ENCODE data around the gene SIRT4. TPM values are rescaled to one million over a fixed set of nuclear protein-coding genes. Genes with fewer than 3 reads are reported as not detected.
A peak's percentile ranks its signal among the peaks of the same experiment; 100 is the strongest.

Gene SIRT4
- total and polyA plus RNA-seq, 2 of the 13 experiments (the other 11 are each of a cell fraction or from before 2014, with no cell fraction given), result 3.4 to 5.8 TPM

GRCh38 chr12:120317224-120318105, 15.3 kb downstream of the SIRT4 start (continued):
- no peak for TF ChIP-seq KDM1A (CRISPR knock-in tag; IDR thresholded peaks at IDR 0.05)
- TF ChIP-seq, protein P1, sequence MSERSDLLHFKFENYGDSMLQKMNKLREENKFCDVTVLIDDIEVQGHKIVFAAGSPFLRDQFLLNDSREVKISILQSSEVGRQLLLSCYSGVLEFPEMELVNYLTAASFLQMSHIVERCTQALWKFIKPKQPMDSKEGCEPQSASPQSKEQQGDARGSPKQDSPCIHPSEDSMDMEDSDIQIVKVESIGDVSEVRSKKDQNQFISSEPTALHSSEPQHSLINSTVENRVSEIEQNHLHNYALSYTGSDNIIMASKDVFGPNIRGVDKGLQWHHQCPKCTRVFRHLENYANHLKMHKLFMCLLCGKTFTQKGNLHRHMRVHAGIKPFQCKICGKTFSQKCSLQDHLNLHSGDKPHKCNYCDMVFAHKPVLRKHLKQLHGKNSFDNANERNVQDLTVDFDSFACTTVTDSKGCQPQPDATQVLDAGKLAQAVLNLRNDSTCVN (CRISPR knock-in tag; IDR thresholded peaks at IDR 0.05; ENCODE audit: borderline replicate concordance), result peak; percentile 54; the same call in 1 of the 2 replicates
- TF ChIP-seq MLLT10 (CRISPR knock-in tag; IDR thresholded peaks at IDR 0.05), result no peak
- TF ChIP-seq FOXO1 (CRISPR knock-in tag; IDR thresholded peaks at IDR 0.05), result 0 out of 2 replicates have a peak, but pooled peaks have one; percentile 30
- TF ChIP-seq, protein P2, sequence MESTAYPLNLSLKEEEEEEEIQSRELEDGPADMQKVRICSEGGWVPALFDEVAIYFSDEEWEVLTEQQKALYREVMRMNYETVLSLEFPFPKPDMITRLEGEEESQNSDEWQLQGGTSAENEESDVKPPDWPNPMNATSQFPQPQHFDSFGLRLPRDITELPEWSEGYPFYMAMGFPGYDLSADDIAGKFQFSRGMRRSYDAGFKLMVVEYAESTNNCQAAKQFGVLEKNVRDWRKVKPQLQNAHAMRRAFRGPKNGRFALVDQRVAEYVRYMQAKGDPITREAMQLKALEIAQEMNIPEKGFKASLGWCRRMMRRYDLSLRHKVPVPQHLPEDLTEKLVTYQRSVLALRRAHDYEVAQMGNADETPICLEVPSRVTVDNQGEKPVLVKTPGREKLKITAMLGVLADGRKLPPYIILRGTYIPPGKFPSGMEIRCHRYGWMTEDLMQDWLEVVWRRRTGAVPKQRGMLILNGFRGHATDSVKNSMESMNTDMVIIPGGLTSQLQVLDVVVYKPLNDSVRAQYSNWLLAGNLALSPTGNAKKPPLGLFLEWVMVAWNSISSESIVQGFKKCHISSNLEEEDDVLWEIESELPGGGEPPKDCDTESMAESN (CRISPR knock-in tag; conservative IDR thresholded peaks at IDR 0.05), result 0 out of 2 replicates have a peak, but pooled peaks have one; percentile 53
- 0 out of 2 replicates have a peak, but pooled peaks have one; percentile 26 for TF ChIP-seq ZNF121 (CRISPR knock-in tag; IDR thresholded peaks at IDR 0.05)
- TF ChIP-seq GABPB1 (CRISPR knock-in tag; IDR thresholded peaks at IDR 0.05), result peak; percentile 86
- peak; percentile 54; the same call in 1 of the 2 replicates for TF ChIP-seq ZNF547 (CRISPR knock-in tag; IDR thresholded peaks at IDR 0.05)
- TF ChIP-seq YEATS4 (CRISPR knock-in tag; IDR thresholded peaks at IDR 0.05; ENCODE audit: borderline replicate concordance), result peak; percentile 86
- 0 out of 2 replicates have a peak, but pooled peaks have one; percentile 20 for TF ChIP-seq THRA (CRISPR knock-in tag; IDR thresholded peaks at IDR 0.05; ENCODE audit: borderline replicate concordance)
- peak; percentile 69; the same call in 1 of the 2 replicates for TF ChIP-seq ATF7-NPFF (CRISPR knock-in tag; IDR thresholded peaks at IDR 0.05; ENCODE audit: low read depth)
- peak; percentile 43; the same call in 1 of the 2 replicates for TF ChIP-seq NR2C2 (CRISPR knock-in tag; IDR thresholded peaks at IDR 0.05; ENCODE audit: borderline replicate concordance)
- peak; percentile 91 for TF ChIP-seq SAP130 (CRISPR knock-in tag; IDR thresholded peaks at IDR 0.05; ENCODE audit: low read depth)
- TF ChIP-seq MIER3 (CRISPR knock-in tag; IDR thresholded peaks at IDR 0.05; ENCODE audit: borderline replicate concordance), result peak; percentile 24; the same call in 1 of the 2 replicates
- no peak for TF ChIP-seq ZFP36 (IDR thresholded peaks at IDR 0.05; ENCODE audit: borderline replicate concordance, low read depth, low read length, partially characterized antibody)
- TF ChIP-seq SALL2 (CRISPR knock-in tag; IDR thresholded peaks at IDR 0.05), result peak; percentile 45; the same call in 1 of the 2 replicates
- no peak for TF ChIP-seq FLYWCH1 (CRISPR knock-in tag; IDR thresholded peaks at IDR 0.05)
- peak; percentile 81 for TF ChIP-seq CTCF (CRISPR knock-in tag; IDR thresholded peaks at IDR 0.05)
- TF ChIP-seq, protein P3, sequence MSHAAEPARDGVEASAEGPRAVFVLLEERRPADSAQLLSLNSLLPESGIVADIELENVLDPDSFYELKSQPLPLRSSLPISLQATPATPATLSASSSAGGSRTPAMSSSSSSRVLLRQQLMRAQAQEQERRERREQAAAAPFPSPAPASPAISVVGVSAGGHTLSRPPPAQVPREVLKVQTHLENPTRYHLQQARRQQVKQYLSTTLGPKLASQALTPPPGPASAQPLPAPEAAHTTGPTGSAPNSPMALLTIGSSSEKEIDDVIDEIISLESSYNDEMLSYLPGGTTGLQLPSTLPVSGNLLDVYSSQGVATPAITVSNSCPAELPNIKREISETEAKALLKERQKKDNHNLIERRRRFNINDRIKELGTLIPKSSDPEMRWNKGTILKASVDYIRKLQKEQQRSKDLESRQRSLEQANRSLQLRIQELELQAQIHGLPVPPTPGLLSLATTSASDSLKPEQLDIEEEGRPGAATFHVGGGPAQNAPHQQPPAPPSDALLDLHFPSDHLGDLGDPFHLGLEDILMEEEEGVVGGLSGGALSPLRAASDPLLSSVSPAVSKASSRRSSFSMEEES (CRISPR knock-in tag; IDR thresholded peaks at IDR 0.05), result peak; percentile 88
- TF ChIP-seq NFE2 (CRISPR knock-in tag; IDR thresholded peaks at IDR 0.05), result no peak
- peak; percentile 95 for TF ChIP-seq DR1 (CRISPR knock-in tag; IDR thresholded peaks at IDR 0.05)

Data from HepG2 (cell line).